HG03565 (cell line): ENCODE results near the gene ADPRM.

Experiments used
- ATAC-seq: cut with Tn5 transposase; IDR thresholded peaks from one replicate; pipeline ENCODE4 v1.9.1; 2021; ENCODE audit warnings: mild to moderate bottlenecking, moderate library complexity; ENCODE audit not compliant: unreplicated experiment

ADPRM gene

GRCh38 chr17:10738521-10739258, 41.3 kb downstream of the ADPRM start:
- no peak for ATAC-seq

DNA sequence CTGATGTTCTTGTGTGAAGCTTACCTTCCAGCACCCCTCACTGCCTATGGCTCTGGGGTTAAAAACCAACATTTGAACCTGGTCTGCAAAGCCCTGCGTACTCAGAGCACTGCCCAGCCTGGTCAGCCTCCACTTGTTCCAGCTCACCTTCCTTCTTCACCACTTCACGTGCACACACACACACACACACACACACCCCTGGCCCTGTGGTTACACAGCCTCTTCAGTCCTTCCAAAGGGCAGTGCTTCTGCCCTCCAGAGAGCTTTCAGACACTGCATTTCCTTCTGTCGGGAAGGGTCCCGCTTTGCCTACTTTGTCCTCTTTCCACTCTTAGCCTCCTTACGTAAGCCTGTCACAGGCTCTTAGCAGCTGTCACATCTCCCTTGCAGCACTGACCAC, 42.0 kb downstream of the ADPRM start:
- ATAC-seq: no peak

DNA sequence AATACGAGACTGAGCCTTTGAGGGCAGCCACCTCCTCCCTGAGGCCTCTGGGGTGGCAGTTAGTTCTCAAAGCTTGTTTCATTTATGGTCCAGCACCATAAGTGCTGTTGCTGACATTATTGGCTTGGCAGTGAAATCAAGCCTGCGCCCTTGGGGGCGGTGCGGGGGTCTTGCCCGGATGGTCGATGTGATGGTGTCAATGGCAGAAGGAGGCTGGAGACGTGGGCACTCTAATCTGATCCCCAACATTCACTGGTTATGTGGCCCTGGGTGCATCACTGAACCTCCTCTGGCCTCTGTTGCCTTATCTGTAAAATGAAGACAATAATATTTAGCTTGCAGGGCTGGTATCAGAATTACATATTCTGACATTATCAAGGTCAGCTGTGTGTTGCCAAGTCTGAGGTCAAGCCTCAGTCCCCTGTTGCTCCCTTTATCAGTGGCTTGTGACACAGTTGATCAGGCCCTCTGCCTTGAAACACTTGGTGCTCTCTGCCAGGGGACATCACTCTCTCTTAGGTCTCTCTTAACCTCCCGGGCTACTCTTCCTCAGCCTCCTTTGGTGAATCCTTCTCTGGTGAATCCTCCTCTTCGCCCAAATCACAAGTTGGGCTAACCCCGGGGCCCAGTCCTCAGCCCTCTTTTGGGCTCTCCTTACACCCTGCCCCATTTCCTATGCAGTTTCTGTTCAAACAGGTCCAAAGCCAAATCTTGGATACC, 44.2 kb downstream of the ADPRM start:
- ATAC-seq: no peak

GRCh38 chr17:10742431-10742830, 45.0 kb downstream of the ADPRM start:
- ATAC-seq: no peak

DNA sequence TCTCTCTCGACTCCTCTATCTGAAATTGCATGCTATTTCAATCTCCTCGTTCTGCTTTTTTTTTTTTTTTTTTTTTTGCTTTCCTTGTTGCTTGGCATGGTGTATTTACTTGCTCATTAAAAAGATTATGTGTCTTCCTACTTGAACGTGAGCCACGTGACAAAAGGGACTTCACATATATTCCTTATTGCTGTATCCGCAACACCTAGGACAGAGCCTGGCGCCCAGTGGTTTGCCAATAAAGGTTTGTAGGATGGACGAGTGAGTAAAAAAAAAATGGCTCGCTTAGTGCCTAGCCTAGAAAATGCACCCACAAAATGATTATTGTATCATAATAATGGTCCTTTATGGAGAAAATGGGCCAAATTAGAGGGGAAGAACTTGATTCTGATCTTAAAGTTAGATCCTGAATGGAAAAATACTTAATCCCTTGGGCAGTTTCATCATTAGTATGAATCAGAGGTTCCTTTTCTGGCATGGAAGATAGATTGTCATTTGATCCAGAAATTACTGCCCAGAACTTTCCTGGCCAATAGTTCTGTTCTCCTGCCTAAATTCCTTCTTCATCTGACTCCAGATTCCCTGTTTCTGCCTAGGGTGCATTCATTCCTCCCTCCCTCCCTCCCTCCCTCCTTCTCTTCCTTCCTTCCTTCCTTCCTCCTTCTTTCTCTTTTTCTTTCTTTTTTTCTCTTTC, 46.1 kb downstream of the ADPRM start:
- ATAC-seq: no peak

DNA sequence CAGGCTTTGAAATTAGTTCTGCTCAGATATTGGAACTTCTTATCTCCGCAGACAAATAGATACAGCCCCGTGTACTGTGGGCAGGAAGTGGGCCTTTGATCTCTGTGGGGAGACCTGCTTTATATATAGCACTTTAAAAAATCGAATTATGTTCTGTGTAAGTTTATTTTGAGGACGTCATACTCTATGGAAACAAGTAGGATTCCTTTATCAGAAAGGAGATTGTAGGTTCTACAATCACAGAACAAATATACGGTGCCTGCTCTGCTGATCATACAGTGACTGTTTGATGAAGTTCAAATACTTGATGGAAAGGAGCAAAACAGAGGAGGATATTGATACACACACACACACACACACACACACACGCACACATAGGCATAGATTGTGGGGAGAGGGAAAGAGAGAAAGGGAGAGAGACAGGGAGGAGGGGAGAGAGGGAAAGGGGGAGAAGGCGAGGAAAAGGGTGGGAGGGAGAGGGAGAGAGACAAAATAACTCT, 47.2 kb downstream of the ADPRM start:
- ATAC-seq: no peak

GRCh38 chr17:10745231-10745630, 47.8 kb downstream of the ADPRM start:
- ATAC-seq: no peak

DNA sequence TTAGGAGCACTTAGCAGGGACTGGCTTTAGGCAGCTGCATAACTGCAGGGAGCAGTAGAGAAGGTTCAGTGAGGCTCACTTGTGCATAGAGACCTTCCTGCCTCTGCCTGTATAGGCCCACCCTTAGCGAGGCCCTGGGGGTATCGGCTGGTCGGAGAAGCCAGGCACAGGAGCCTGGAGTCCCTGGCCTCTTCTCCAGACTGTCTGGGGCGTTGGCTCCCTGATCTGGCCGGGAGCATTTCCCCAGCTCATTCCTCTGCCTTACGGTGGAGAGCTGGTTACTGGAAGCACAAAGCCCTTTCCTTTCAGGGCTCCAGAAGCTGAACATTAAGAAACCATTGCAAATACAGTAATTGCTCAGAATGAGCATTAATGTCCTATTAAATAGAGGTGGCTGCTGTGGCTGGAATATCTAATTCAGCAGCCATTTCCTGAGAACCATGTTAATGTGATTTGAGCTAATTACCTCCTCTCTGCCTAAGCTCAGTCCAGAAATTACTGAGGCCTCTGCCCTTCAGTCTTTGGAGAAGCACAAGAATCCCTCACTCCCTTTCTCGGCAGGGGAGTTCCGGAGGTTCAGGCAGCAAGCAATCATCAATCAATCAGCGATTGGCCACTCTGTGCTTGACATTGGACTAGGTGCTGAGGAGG, 51.3 kb downstream of the ADPRM start:
- ATAC-seq: no peak

- no peak for ATAC-seq
Observed at GRCh38 chr17:10750210-10750609, 52.8 kb downstream of the ADPRM start.

DNA sequence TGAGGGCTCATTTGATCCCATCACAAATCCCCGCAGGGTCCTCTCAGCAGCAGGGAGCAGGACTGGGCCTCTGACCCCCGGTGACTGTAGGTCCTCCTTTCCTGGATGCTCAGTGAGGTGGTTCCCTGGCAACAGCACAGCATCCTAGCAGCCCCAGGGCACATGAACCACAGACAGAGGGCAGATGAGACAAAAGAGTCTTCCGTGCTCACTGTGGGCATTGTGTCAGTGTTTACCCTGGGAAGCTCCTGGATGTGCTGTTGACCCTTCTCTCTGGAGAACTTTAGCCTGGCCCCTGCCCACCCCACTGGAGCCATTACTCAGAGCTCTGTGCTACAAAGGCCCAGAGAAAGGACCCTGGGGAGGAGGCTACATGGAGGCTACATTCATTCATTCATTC, 54.2 kb downstream of the ADPRM start:
- no peak for ATAC-seq

DNA sequence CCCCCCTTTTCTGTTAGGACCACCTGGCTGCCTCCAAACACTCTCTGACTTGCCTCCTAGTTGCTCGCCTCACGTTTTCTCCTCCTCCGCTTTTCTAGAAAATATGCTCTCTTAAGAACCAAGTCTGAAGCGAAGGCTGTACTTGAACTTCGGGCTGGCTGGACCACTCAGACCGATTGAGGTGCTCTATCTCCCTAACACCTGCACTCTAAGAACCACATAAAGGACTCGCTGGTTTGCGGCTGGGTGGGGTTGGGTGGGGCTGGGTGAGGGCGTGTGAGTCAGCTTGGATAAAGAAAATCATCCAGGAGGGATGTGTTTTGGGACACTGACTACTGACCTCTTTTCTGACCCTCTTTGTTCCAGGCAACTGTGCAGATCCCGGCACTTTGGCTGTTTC, 55.3 kb downstream of the ADPRM start:
- no peak for ATAC-seq

GRCh38 chr17:10754109-10754508, 56.7 kb downstream of the ADPRM start:
- ATAC-seq: no peak

DNA sequence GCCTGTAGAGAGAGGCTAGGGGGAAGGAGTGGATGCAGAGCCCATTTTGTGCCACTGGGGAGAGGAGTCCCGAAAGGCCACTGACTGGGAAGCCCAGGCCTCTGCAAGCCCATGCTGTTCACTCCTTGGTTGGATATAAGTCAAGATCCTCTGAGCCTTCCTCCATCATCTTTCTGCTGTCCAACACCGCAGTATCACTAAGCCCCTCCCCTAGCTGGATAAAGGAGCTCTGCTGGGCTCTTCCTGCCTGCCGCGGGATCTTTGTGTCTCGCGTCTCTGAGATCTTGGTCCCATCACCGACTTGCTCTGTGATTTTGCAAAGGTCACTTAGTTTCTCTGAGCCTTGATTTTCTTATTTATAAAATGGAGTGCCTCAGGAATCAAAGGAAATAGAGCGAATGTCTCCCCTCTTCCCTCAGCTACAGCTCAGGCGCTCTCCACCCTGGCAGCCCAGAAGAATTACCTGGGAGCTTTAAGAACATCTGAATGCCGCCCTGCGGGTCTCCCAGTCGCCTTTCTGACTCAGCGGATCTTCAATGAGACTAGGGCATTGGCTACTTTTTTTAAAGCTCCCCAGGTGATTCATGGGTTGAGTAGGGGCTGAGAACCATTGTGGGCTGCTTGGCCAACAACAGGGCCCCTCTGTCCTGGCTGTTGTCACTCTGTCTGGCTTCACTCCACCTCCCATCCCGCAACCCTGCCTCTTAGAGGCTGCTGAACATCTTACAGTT, 57.6 kb downstream of the ADPRM start:
- ATAC-seq: no peak

GRCh38 chr17:10755592-10756127, 58.3 kb downstream of the ADPRM start:
- ATAC-seq: no peak

- ATAC-seq: no peak
Observed at GRCh38 chr17:10756185-10756584, 58.8 kb downstream of the ADPRM start.

- no peak for ATAC-seq
Observed at GRCh38 chr17:10756619-10757018, 59.2 kb downstream of the ADPRM start.

- ATAC-seq: no peak
Observed at GRCh38 chr17:10757067-10757466, 59.7 kb downstream of the ADPRM start.

DNA sequence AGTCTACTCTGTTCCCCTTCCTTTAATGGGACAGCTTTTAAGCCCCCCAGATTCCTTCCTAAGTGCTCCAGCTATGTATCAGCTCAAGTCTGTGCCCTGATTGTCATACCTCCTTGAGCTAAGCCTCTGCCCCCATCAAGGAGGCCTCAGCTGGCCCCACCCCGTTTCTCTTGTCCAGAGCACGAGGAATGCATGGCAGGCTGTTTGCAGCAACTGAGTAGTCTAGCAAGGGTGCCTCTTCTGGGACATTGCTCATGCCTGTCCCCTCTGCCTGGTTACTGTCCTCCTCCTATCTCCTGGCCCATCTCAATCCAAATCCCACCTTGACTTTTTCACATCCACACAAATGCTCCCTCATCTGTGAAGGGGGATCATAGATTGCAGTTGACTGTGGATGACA, 60.3 kb downstream of the ADPRM start:
- no peak for ATAC-seq

GRCh38 chr17:10758062-10758461, 60.7 kb downstream of the ADPRM start:
- ATAC-seq: no peak
